Mucosa of stomach (tissue), 1 donor: Measurements from ENCODE around the gene UBE2E2.

ENCODE experiments used
- H3K27me3 ChIP-seq: one replicate; pipeline ENCODE4 v1.7.0; 2013; ENCODE audit warnings: mild to moderate bottlenecking, low read length; ENCODE audit not compliant: control insufficient read depth, insufficient read depth
- H3K36me3 ChIP-seq: one replicate; pipeline ENCODE4 v1.7.0; 2013; ENCODE audit warnings: low read length; ENCODE audit not compliant: control insufficient read depth, insufficient read depth
- H3K4me1 ChIP-seq: one replicate; pipeline ENCODE4 v1.7.0; 2013; ENCODE audit warnings: mild to moderate bottlenecking, low read length; ENCODE audit not compliant: control insufficient read depth, insufficient read depth
- H3K4me3 ChIP-seq: one replicate; pipeline ENCODE4 v1.7.0; 2013; ENCODE audit warnings: low read length
- H3K9ac ChIP-seq: one replicate; pipeline ENCODE4 v1.7.0; 2013; ENCODE audit warnings: mild to moderate bottlenecking, low read length, moderate library complexity
- H3K9me3 ChIP-seq: one replicate; pipeline ENCODE4 v1.7.0; 2013; ENCODE audit warnings: mild to moderate bottlenecking, low read length, moderate library complexity; ENCODE audit not compliant: control insufficient read depth
- donor health status: Pancreatic carcinoma.

The UBE2E2 gene

GRCh38 chr3:23489300-23490158, 286.4 kb downstream of the UBE2E2 start:
- Histone ChIP-seq H3K36me3 (no peaks in the 10 kb centered on the region), H3K4me1 (no peaks in the 10 kb centered on the region), H3K4me3 (no peak overlapping the region), H3K27me3 (no peaks in the 10 kb centered on the region), H3K9ac (no peak overlapping the region), H3K9me3 (no peaks in the 10 kb centered on the region)

DNA sequence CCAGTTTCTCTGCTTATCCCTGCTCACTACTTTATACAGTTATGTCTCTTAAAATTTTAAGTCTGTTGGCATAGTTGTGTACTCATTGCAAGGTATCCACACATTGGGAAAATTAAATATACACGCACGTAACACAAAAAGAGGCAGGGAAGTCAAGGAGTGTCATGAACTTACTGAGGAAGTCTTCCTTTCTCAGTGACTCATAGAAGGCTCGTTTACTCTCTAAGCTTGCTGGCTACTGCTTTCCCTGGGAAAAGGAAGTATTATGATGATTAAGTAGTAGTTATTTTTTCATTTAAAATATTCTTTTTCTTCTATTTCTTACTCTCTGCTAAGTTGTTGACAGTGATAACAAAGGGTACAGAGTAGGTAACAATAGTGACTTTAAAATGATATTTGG, 287.3 kb downstream of the UBE2E2 start:
- H3K27me3 ChIP-seq: no peaks in the 10 kb centered on the region
- H3K9me3 ChIP-seq: no peaks in the 10 kb centered on the region
- no peak overlapping the region for H3K4me3 ChIP-seq
- no peaks in the 10 kb centered on the region for H3K36me3 ChIP-seq
- no peaks in the 10 kb centered on the region for H3K4me1 ChIP-seq
- no peak overlapping the region for H3K9ac ChIP-seq

GRCh38 chr3:23492057-23492456, 288.9 kb downstream of the UBE2E2 start:
- H3K9ac ChIP-seq: no peak overlapping the region
- H3K4me3 ChIP-seq: no peak overlapping the region
- no peaks in the 10 kb centered on the region for H3K9me3 ChIP-seq
- H3K27me3 ChIP-seq: no peaks in the 10 kb centered on the region
- no peaks in the 10 kb centered on the region for H3K36me3 ChIP-seq
- H3K4me1 ChIP-seq: no peaks in the 10 kb centered on the region

GRCh38 chr3:23493889-23494288, 290.8 kb downstream of the UBE2E2 start:
- Histone ChIP-seq H3K4me1 (no peaks in the 10 kb centered on the region), H3K4me3 (no peak overlapping the region), H3K27me3 (no peaks in the 10 kb centered on the region), H3K36me3 (no peaks in the 10 kb centered on the region), H3K9me3 (no peaks in the 10 kb centered on the region), H3K9ac (no peak overlapping the region)

GRCh38 chr3:23494967-23495366, 291.8 kb downstream of the UBE2E2 start:
- no peaks in the 10 kb centered on the region for H3K27me3 ChIP-seq
- no peaks in the 10 kb centered on the region for H3K4me1 ChIP-seq
- no peak overlapping the region for H3K9ac ChIP-seq
- H3K36me3 ChIP-seq: no peaks in the 10 kb centered on the region
- H3K9me3 ChIP-seq: no peaks in the 10 kb centered on the region
- H3K4me3 ChIP-seq: no peak overlapping the region

- Histone ChIP-seq H3K4me1 (no peaks in the 10 kb centered on the region), H3K27me3 (no peaks in the 10 kb centered on the region), H3K36me3 (no peaks in the 10 kb centered on the region), H3K9ac (no peak overlapping the region), H3K4me3 (no peak overlapping the region), H3K9me3 (no peaks in the 10 kb centered on the region)
Observed at GRCh38 chr3:23495507-23495906, 292.4 kb downstream of the UBE2E2 start.

GRCh38 chr3:23496165-23496564, 293.0 kb downstream of the UBE2E2 start:
- Histone ChIP-seq H3K9me3 (no peaks in the 10 kb centered on the region), H3K36me3 (no peaks in the 10 kb centered on the region), H3K27me3 (no peaks in the 10 kb centered on the region), H3K4me1 (no peaks in the 10 kb centered on the region), H3K4me3 (no peak overlapping the region), H3K9ac (no peak overlapping the region)

- Histone ChIP-seq H3K36me3 (no peaks in the 10 kb centered on the region), H3K4me3 (no peak overlapping the region), H3K27me3 (no peaks in the 10 kb centered on the region), H3K9me3 (no peaks in the 10 kb centered on the region), H3K9ac (no peak overlapping the region), H3K4me1 (no peaks in the 10 kb centered on the region)
Observed at GRCh38 chr3:23497156-23497555, 294.0 kb downstream of the UBE2E2 start.

GRCh38 chr3:23501201-23501802, 298.2 kb downstream of the UBE2E2 start:
- no peaks in the 10 kb centered on the region for H3K9me3 ChIP-seq
- no peaks in the 10 kb centered on the region for H3K36me3 ChIP-seq
- H3K27me3 ChIP-seq: no peaks in the 10 kb centered on the region
- no peak overlapping the region for H3K9ac ChIP-seq
- no peaks in the 10 kb centered on the region for H3K4me1 ChIP-seq
- H3K4me3 ChIP-seq: no peak overlapping the region

DNA sequence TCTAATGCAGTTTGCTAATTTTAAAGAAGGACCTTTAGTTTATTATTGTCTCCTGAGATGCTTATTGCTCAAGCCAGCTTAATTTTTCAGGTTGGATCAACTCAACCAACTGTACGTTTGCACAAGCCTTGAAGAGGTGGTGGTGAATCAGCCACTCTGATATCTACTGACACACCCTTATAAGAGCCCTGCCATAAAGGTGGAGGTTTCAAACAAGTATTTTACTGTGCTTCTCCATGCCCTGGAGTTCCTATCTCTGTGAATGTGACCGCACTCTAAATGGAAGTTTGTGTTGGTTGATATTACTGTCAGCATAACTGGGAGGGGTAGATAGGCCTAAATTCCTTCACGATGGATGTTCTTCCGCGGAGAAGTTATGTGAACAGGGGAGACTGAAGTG, 305.3 kb downstream of the UBE2E2 start:
- Histone ChIP-seq H3K27me3 (no peaks in the 10 kb centered on the region), H3K9me3 (no peaks in the 10 kb centered on the region), H3K4me3 (no peak overlapping the region), H3K36me3 (no peaks in the 10 kb centered on the region), H3K9ac (no peak overlapping the region), H3K4me1 (no peaks in the 10 kb centered on the region)

- no peaks in the 10 kb centered on the region for H3K36me3 ChIP-seq
- no peak overlapping the region for H3K4me3 ChIP-seq
- H3K4me1 ChIP-seq: no peaks in the 10 kb centered on the region
- H3K9me3 ChIP-seq: no peaks in the 10 kb centered on the region
- no peaks in the 10 kb centered on the region for H3K27me3 ChIP-seq
- H3K9ac ChIP-seq: no peak overlapping the region
Observed at GRCh38 chr3:23518441-23518840, 315.3 kb downstream of the UBE2E2 start.

DNA sequence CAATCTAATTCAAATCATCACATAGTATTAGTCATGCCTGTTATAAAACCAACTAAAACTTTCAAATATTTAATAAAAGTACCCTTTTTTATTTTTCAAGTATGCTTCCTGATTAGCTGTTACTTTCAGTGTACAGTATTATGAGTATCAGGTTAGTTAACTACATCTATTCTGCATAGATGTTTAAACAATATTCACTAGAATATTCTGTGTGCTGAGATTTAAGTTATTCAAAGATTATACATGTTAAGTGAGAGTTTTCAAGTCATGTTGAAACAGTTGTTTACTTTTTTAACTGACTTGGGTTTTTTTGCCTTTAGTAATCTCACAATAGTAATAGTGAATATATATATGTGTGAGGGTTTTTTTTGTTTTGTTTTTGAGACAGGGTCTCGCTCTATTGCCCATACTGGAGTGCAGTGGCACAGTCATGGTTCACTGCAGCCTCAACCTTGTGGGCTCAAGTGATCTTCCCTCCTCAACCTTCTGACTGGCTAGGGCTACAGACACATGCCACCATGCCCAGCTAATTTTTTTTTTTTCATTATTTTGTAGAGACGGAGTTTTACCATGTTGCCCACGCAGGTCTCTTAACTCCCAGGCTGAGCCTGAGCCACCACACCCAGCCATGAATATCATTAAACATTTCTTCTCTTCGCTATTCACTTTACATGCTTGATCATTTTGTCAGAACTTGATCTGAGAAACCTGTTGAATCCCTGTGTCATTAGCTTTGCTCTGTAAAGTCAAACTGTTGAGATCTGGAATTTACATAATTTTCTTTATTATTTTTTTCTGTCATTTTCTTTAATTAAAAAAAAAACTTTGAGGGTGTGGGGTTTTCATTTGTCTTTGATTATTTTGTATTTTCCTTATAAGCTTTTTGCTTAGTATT, 316.4 kb downstream of the UBE2E2 start:
- Histone ChIP-seq H3K4me3 (no peak overlapping the region), H3K4me1 (no peaks in the 10 kb centered on the region), H3K9me3 (no peaks in the 10 kb centered on the region), H3K9ac (no peak overlapping the region), H3K27me3 (no peaks in the 10 kb centered on the region), H3K36me3 (no peaks in the 10 kb centered on the region)
